NCI-H82 (cell line): ENCODE results near the gene OR51B5.
"Not testable (repeated sequence)": the region's sequence is repeated elsewhere in the genome, so short reads cannot be mapped to it uniquely, and the experiment has no call there.

Source experiments
- DNase-seq: peaks from one replicate; lab custom pipeline; 2025; lab: John Stamatoyannopoulos, UW

Gene OR51B5

DNA sequence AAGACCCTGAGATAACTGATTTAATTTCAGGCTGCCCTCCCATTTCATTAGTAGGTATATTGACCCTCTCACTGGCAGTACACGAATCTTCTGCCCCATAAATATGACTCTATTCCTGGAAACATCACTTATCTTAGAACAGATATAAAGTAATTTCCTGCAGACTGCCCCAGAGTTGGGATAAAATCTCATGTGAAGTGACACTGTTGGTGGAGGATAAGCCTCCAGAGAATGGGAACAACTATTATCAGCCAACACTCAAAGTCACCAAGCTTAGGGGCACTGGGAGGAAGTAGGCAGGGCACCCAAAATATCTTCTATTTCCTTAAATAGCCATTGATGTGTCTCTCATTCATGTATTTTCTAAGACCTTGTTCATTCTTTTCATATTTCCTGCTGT is 8.2 kb downstream of the OR51B5 start:
- DNase-seq: no peak

DNA sequence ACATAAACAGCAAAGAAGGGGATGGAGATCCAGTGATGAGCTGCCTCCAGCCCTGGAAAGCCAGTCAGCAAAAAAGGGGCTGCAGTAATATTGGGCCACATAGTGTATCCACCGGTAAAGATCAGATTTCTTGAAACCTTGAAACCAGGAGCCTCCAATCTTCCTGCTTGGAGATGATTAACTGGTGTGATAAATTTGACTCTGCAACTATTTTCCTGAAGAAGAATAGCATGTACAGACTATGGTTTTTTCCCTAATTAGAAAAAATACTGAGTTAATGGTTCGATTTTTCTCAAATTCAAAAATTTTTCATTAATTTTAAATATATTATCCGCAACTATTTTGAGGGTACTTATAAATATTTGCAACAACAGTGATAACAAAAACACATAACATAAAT is 19.1 kb downstream of the OR51B5 start, which contains the start of gene OR51B2:
Gene OR51B2 (minus strand): TSS at position 101 of the 400 bp plus-strand sequence. CDS start 0 bp downstream, at position 101.
- DNase-seq: no peak

DNA sequence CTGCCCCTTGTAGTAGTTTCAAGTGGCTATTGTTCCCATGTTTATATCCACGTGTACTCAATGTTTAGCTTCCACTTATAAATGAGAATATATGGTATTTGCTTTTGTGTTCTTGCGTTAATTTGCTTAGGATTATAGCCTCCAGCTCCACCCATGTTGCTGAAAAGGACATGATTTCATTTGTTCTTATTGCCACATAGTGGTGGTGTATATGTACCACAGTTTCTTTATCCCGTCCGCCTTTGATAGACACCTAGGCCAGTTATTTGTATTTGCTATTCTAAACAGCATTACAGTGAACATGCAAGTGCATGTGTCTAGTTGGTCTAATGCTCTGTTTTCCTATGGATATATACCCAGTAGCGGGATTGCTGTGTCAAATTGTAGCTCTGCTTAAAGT is 26.0 kb downstream of the OR51B5 start:
- no peak for DNase-seq

DNA sequence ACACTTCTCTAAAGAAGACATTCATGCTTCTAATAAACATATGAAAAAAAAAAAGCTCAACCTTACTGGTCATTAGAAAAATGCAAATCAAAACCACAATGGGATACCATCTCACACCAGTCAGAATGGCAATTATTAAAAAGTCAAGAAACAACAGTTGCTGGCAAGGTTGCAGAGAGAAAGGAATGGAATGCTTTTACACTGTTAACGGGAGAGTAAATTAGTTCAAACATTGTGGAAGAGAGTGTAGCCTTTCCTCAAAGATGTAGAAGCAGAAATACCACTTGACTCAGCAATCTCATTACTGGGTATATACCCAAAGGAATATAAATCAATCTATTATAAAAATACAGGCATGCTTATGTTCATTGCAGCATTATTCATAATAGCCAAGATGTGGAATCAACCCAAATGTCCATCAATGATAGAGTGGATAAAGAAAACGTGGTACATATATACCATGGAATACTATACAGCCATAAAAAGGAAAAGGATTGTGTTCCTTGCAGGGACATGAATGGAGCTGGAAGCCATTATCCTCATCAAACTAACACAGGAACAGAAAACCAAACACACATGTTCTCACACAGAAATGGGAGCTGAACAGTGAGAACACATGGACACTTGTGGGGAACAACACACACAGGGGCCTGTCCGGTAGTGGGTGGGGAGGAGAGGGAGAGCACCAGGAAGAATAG is 29.8 kb downstream of the OR51B5 start:
- not testable (repeated sequence) for DNase-seq

DNA sequence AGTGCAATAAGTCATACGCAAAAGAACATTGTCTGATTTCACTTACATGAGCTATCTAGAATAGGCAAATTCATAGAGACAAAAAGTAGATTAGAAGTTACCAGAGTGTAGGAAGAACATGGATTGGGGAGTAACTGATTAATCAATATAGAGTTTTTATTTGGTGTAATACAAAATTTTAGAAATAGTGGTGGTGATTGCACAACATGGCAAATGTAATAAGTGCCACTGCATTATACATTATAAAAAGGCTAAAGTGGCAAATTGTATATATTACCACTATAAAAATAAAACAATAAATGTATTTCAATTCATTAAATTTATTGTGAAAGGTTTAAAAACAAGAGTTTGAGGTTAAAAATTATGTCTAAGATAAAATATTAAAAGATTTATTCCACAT is 32.9 kb downstream of the OR51B5 start:
- DNase-seq: no peak

DNA sequence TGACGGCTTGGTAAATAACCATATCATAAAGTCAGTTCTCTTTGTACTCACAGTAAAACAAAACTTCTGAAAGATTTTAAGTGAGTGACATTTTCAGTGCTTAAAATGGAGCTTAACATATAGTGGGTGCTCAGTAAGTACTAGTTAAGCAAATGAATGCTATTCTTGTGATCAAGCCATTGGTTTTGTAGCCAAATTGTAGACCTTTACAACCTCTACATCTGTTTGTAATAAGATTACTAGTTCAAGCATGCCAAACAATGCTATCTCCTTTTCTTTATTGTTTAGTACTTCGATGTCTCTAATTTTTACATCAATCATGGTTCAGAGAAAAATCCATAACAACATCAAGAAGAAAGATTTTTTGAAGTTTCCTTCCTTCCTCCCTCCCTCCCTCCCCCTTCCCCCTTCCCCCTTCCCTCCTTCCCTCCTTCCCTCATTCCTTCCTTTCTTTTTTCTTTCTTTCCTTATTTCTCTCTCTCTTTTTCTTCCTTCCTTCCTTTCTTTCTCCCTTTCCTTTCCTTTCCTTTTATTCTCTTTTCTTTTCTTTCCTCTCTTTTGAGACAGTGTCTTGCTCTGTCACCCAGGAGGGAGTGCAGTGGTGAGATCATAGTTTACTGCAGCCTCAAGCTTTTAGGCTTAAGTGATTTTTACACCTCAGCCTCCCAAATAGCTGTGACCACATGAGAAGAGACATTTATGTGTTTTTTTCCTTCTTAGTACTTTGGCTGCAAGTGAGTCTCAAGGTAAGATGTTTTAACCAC is 35.9 kb downstream of the OR51B5 start:
- no peak for DNase-seq

DNA sequence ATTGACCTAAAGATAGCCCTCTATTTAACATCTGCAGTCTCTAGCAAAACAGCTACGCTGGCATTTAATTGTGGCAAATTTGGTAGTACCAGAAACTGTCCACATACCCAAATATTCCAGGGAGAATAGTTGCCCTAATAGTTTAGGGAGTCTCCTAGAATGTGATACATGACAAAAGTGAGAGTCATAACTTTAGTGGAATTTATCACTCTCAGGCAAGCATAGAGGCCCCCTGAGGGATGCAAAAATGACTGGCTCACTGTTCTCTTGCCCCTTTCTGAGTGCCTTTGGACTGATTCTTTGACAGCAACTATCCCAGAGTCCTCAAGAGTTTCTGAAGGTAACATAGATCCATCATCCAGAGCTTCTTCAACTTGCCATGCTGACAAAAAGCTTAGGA is 39.3 kb downstream of the OR51B5 start:
- DNase-seq: no peak

DNA sequence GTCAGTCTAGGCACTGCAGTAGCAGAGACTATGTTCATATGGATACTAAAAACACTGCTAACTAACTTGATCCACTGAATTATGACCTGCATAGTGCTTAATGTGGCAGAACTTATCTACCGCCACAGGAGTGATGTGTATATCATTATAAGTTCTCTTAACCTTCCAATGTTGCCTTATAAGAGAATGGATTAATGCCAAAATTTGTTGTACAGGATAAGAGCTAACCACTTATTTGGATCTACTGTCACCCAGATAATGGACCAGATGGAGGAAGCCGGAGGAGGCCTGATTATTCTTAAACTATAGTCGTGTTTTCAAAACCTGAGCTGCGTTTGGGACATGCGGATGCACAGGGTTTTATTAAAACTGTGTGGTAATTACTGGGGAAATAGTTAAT is 39.7 kb downstream of the OR51B5 start:
- DNase-seq: no peak

DNA sequence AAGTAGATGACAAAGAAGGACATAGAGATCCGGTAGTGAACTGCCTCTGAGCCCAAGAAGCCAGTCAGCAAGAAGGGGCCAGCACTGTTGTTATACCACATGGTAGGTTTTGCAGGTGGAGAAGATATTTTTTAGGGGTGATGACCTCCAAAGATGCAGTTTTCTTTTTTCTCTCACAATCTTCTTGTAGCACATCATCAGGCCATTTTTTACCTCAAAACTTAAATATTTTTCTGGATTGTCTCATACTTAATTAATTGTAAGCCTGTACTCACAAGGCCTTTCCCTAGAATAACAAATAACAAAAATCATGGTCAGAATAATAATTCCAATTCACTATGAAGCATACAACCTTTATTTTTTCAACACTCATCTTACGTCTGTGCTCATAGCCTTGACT is 41.5 kb downstream of the OR51B5 start, which contains the start of gene OR51B4:
Gene OR51B4 (minus strand): TSS at position 101 of the 400 bp plus-strand sequence. CDS start 0 bp downstream, at position 101.
- no peak for DNase-seq

DNA sequence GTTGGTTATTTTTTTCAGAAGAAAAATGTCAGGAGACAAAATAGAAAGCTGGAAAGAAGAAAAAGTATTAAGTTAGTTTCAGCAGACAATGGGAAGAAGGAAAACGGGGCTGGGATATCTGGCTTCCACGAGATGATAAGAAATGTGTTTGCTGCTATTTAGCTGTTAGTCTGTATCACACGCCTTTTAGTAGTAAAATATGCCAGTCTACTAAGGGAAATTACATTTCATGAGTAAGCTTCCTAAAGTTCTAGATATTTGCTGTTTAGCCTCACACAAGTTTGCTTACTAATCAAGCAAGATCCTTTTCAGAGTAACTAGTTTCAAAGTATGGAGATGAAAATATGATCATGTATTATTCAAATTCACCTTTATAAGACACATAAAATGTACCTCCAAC is 43.1 kb downstream of the OR51B5 start:
- no peak for DNase-seq

DNA sequence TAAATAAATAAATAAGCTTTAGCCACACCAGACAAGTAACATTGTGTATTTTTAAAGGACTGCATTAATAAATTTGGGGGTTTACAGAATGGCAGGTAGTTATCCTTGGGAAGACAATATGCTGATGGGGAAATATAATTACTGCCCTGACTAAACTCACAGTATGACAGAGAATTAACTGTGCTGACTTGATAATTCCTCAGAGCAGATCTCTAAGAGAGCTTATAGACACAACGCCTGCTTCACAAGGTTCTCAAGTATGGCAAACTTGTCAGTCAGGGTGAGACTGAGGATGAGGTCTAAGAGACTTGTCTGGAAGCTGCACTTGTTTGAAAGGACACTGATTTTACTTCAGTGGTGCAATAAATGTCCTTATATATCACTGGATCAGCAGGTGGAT is 44.9 kb downstream of the OR51B5 start:
- no peak for DNase-seq

DNA sequence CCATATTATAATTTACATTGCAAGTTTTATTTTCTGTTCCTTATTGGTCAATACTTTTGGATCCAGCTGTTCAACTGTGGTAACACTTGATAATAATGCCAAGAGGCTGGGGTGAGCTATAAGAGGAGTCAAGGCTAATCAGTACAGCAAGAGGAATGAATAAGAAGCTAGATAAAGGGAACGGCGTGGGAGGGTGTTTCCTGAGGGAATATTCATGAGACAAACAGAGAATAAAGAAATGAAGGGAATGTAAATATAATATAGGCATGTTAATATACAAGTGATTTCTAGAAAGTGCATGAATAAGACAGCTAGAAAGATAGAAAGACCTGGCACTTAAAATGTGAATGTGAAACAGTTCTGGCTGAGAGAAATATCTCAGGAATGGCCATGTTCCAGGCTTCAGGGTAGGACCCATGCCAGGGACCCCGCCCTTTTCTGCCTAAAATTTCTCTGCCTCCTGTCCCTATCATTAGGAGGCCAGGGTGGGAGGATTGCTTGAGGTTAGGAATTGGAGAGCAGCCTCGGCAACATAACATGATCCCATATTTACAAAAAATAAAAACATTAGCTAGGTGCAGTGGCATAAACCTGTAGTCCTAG is 45.5 kb downstream of the OR51B5 start:
- DNase-seq: no peak

DNA sequence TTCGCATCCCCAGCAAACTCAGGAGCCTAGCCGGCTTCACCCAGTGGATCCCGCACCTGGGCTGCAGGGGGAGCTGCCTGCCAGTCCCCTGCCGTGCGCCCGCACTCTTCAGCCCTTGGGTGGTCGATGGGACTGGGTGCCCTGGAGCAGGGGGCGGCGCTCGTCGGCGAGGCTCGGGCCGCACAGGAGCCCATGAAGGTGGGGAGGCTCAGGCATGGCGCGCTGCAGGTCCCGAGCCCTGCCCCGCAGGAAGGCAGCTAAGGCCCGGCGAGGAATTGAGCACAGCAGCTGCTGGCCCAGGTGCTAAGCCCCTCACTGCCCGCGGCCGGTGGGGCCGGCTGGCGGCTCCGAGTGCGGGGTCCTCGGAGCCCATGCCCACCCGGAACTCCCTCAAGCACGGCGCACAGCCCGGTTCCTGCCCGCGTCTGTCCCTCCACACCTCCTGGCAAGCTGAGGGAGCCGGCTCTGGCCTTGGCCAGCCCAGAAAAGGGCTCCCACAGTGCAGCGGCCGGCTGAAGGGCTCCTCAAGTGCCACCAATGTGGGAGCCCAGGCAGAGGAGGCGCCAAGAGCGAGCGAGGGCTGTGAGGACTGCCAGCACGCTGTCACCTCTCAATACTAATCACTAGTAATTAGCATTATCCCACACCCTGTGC is 48.9 kb downstream of the OR51B5 start:
- not testable (repeated sequence) for DNase-seq

DNA sequence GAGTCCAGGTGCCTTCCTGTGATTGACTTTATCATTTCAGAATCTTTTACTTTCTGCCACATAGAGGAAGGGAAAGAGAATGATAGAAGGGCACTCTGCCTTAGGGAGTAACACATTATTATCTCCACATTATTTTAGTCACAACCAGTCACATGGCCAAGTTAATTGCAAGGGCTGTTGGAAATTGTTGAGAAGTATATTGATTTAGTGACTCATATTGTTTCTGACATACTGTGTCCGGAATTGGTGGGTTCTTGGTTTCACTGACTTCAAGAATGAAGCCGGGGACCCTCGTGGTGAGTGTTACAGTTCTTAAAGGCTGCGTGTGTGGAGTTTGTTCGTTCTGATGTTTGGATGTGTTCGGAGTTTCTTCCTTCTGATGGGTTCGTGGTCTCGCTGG is 50.3 kb downstream of the OR51B5 start:
- no peak for DNase-seq
